DND-41 (cell line): ENCODE results near the gene NLRP8.
"Not testable (repeated sequence)": the region's sequence is repeated elsewhere in the genome, so short reads cannot be mapped to it uniquely, and the experiment has no call there.

Source experiments
- EZH2 ChIP-seq: IDR thresholded peaks from 3 replicates; pipeline ENCODE4 v1.6.1; 2012; ENCODE audit warnings: borderline replicate concordance, low read depth, mild to moderate bottlenecking, moderate library complexity, low read length, inconsistent platforms; ENCODE audit not compliant: severe bottlenecking
- TF ChIP-seq, protein P1 (sequence below): IDR thresholded peaks from 2 replicates; pipeline ENCODE4 v1.5.1; 2012; ENCODE audit warnings: borderline replicate concordance, low read length, moderate library complexity, mild to moderate bottlenecking; ENCODE audit not compliant: poor library complexity, severe bottlenecking; ENCODE audit errors: extremely low read depth

DNA sequence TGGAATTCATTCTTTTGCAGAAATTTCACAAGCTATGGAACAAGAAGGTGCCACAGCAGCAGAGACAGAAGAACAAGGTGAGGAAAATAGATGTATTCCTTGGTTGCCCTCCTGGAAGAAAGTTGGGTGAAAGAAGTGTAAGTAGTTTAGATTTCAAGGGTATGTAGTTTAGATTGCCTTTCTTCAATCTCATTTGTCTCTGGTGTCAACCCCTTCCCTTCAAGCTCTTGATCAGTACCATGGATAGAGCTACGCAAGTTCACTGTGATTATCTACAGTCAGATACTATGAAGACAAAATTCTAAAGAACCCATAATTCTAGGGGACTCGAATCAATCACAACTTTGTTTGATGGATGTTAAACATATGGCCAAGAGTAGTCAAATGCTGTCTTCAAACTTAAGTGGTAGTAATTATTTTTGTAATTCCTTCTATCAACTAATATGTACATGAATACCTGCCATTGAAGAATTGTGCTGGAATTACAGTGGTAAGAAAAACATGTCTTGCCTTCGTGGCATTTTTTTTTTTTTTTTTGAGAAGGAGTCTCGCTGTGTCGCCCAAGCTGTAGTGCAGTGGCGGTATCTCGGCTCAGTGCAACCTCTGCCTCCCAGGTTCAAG, 72.8 kb downstream of the NLRP8 start:
- TF ChIP-seq EZH2 = not testable (repeated sequence)
- TF ChIP-seq, protein P1, sequence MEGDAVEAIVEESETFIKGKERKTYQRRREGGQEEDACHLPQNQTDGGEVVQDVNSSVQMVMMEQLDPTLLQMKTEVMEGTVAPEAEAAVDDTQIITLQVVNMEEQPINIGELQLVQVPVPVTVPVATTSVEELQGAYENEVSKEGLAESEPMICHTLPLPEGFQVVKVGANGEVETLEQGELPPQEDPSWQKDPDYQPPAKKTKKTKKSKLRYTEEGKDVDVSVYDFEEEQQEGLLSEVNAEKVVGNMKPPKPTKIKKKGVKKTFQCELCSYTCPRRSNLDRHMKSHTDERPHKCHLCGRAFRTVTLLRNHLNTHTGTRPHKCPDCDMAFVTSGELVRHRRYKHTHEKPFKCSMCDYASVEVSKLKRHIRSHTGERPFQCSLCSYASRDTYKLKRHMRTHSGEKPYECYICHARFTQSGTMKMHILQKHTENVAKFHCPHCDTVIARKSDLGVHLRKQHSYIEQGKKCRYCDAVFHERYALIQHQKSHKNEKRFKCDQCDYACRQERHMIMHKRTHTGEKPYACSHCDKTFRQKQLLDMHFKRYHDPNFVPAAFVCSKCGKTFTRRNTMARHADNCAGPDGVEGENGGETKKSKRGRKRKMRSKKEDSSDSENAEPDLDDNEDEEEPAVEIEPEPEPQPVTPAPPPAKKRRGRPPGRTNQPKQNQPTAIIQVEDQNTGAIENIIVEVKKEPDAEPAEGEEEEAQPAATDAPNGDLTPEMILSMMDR = not testable (repeated sequence)
